ENCODE measurements around the gene RPTOR.
"Not testable (repeated sequence)": the region's sequence is repeated elsewhere in the genome, so short reads cannot be mapped to it uniquely, and the experiment has no call there.

RPTOR gene

GRCh38 chr17:80726558-80727408 lies 182.1 kb downstream of the RPTOR start:
- DNase-seq = no peak

- DNase-seq = no peak
These were observed 182.7 kb downstream of the RPTOR start for GRCh38 chr17:80727409-80727755.

- no peak for DNase-seq
These were observed 184.4 kb downstream of the RPTOR start for GRCh38 chr17:80729016-80729415.

- DNase-seq = no peak
These were observed 185.1 kb downstream of the RPTOR start for GRCh38 chr17:80729761-80730160.

- no peak for DNase-seq
These were observed 186.1 kb downstream of the RPTOR start for GRCh38 chr17:80730739-80731138.

- DNase-seq = no peak
These were observed 186.7 kb downstream of the RPTOR start for GRCh38 chr17:80731323-80731722.

GRCh38 chr17:80732268-80732667 lies 187.6 kb downstream of the RPTOR start:
- DNase-seq = no peak

GRCh38 chr17:80737106-80738019 lies 192.7 kb downstream of the RPTOR start:
- no peak for DNase-seq

GRCh38 chr17:80738020-80738808 lies 193.6 kb downstream of the RPTOR start:
- DNase-seq = no peak

- DNase-seq = no peak
These were observed 194.5 kb downstream of the RPTOR start for GRCh38 chr17:80738987-80739730.

GRCh38 chr17:80740141-80740540 lies 195.5 kb downstream of the RPTOR start:
- no peak for DNase-seq

GRCh38 chr17:80742091-80742490 lies 197.5 kb downstream of the RPTOR start:
- no peak for DNase-seq

GRCh38 chr17:80742581-80743180 lies 198.0 kb downstream of the RPTOR start:
- no peak for DNase-seq

- DNase-seq = no peak
These were observed 198.6 kb downstream of the RPTOR start for GRCh38 chr17:80743181-80743771.

- DNase-seq = not testable (repeated sequence)
These were observed 199.3 kb downstream of the RPTOR start for GRCh38 chr17:80743973-80744372.

- not testable (repeated sequence) for DNase-seq
These were observed 200.1 kb downstream of the RPTOR start for GRCh38 chr17:80744725-80745124.

- DNase-seq = no peak
These were observed 200.5 kb downstream of the RPTOR start for GRCh38 chr17:80745183-80745582.

GRCh38 chr17:80746262-80746935 lies 201.8 kb downstream of the RPTOR start:
- DNase-seq = no peak

- no peak for DNase-seq
These were observed 202.8 kb downstream of the RPTOR start for GRCh38 chr17:80747469-80747868.

GRCh38 chr17:80749611-80750010 lies 205.0 kb downstream of the RPTOR start:
- no peak for DNase-seq

GRCh38 chr17:80750263-80750662 lies 205.6 kb downstream of the RPTOR start:
- DNase-seq = no peak

All from NCI-H1417 treated with DMSO at 0.1 percent for 48 hours (cell line).